H7 (cell line): ENCODE results near the gene PGAP3. TPM values are rescaled to one million over a fixed set of nuclear protein-coding genes. Genes with fewer than 3 reads are reported as not detected.

ENCODE experiments used
- DNase-seq: peaks from one replicate; pipeline ENCODE4 v3.0.0; 2012
- H3K27me3 ChIP-seq: 2 replicates; pipeline ENCODE4 v1.6.0; 2011; ENCODE audit warnings: mild to moderate bottlenecking, low read length; ENCODE audit not compliant: control insufficient read depth, insufficient read depth
- H3K36me3 ChIP-seq: replicated peaks from 2 replicates; pipeline ENCODE4 v1.5.1; 2011; ENCODE audit warnings: low read length; ENCODE audit not compliant: control insufficient read depth, insufficient read depth
- H3K4me3 ChIP-seq: 2 replicates; pipeline ENCODE4 v1.5.1; 2011; ENCODE audit warnings: low read depth, mild to moderate bottlenecking, control low read depth, low read length, moderate library complexity; ENCODE audit not compliant: insufficient read depth
- total RNA-seq: library from RNA; depleted of rRNA; stranded (reverse); fragments of >200 nt; shearing (Covaris generic); gene quantifications from 2 replicates; pipeline ENCODE4 v1.2.3, GENCODE V29; 2014

PGAP3 gene
- total RNA-seq, 1 experiment from 2014 or later, result 17.6 TPM

- no peak for DNase-seq
- H3K27me3 ChIP-seq, result peaks cover 2% of the 10 kb centered on the region; the same call in 1 of the 2 replicates
- no peak overlapping the region for H3K4me3 ChIP-seq
These were observed 13.7 kb downstream of the PGAP3 start for GRCh38 chr17:39674179-39674578.

GRCh38 chr17:39673335-39674081 is 14.3 kb downstream of the PGAP3 start:
- no peaks in the 10 kb centered on the region; the same call in 1 of the 2 replicates for H3K36me3 ChIP-seq
- H3K4me3 ChIP-seq, result no peak overlapping the region
- no peak for DNase-seq
- peaks cover 6% of the 10 kb centered on the region for H3K27me3 ChIP-seq

More at GRCh38 chr17:39674179-39674578, 13.7 kb downstream of the PGAP3 start:
- no peaks in the 10 kb centered on the region; the same call in 1 of the 2 replicates for H3K36me3 ChIP-seq

GRCh38 chr17:39672522-39673334 is 15.1 kb downstream of the PGAP3 start:
- Histone ChIP-seq H3K27me3 (peaks cover 14% of the 10 kb centered on the region), H3K36me3 (no peaks in the 10 kb centered on the region; the same call in 1 of the 2 replicates), H3K4me3 (no peak overlapping the region)
- no peak for DNase-seq

- Histone ChIP-seq H3K36me3 (no peaks in the 10 kb centered on the region), H3K4me3 (no peak overlapping the region), H3K27me3 (peaks cover 22% of the 10 kb centered on the region)
- peak; percentile 97 for DNase-seq
These were observed 16.0 kb downstream of the PGAP3 start for GRCh38 chr17:39671651-39672521.

GRCh38 chr17:39670746-39671145 is 17.1 kb downstream of the PGAP3 start:
- Histone ChIP-seq H3K4me3 (no peak overlapping the region), H3K36me3 (no peaks in the 10 kb centered on the region), H3K27me3 (peaks cover 34% of the 10 kb centered on the region)
- no peak for DNase-seq

GRCh38 chr17:39669897-39670735 is 17.7 kb downstream of the PGAP3 start:
- no peak for DNase-seq
- peaks cover 36% of the 10 kb centered on the region for H3K27me3 ChIP-seq
- no peaks in the 10 kb centered on the region for H3K36me3 ChIP-seq
- H3K4me3 ChIP-seq, result no peak overlapping the region

GRCh38 chr17:39667945-39668924 is 19.6 kb downstream of the PGAP3 start, which contains the start of gene PNMT:
Gene PNMT, plus strand, starts transcription at chr17:39668453. Its CDS starts 23 bp downstream, at chr17:39668476.
- H3K27me3 ChIP-seq, result peaks cover 36% of the 10 kb centered on the region
- H3K36me3 ChIP-seq, result no peaks in the 10 kb centered on the region
- H3K4me3 ChIP-seq, result peak within 1 kb of the TSS; percentile 49
- peak; percentile 95 for DNase-seq

- Histone ChIP-seq H3K36me3 (no peaks in the 10 kb centered on the region), H3K27me3 (peaks cover 36% of the 10 kb centered on the region), H3K4me3 (peak overlapping the region; percentile 49)
- peak; percentile 89 for DNase-seq
These were observed 20.5 kb downstream of the PGAP3 start for GRCh38 chr17:39667262-39667944.

GRCh38 chr17:39666601-39667261 is 21.1 kb downstream of the PGAP3 start:
- peak; percentile 53 for DNase-seq
- H3K36me3 ChIP-seq, result no peaks in the 10 kb centered on the region
- H3K4me3 ChIP-seq, result 0 out of 2 replicates have a peak overlapping the region, but pooled peaks have one; percentile 49
- H3K27me3 ChIP-seq, result peaks cover 36% of the 10 kb centered on the region

GRCh38 chr17:39666231-39666600 is 21.6 kb downstream of the PGAP3 start:
- H3K4me3 ChIP-seq, result no peak overlapping the region
- DNase-seq, result peak; percentile 69
- peaks cover 36% of the 10 kb centered on the region for H3K27me3 ChIP-seq
- H3K36me3 ChIP-seq, result peaks cover under 1% of the 10 kb centered on the region

- Histone ChIP-seq H3K4me3 (no peak overlapping the region), H3K36me3 (peaks cover 2% of the 10 kb centered on the region)
- peak; percentile 74 for DNase-seq
These were observed 22.1 kb downstream of the PGAP3 start for GRCh38 chr17:39665642-39666224.

More at GRCh38 chr17:39665642-39666224, 22.1 kb downstream of the PGAP3 start:
- peaks cover 36% of the 10 kb centered on the region for H3K27me3 ChIP-seq
